Stimulated activated CD8-positive, alpha-beta memory T cell treated with anti-CD3 and anti-CD28 coated beads, Interleukin-15, amount 100 ng/mL, for 4 hours (primary cell): ENCODE results near the gene POLR1E.

Source experiments
- DNase-seq, 2 donors: peaks; one replicate each; pipeline ENCODE4 v3.0.0-alpha.2; 2020; ENCODE audit warnings: low read depth in 2 of 2

Gene POLR1E

GRCh38 chr9:37539634-37540033 is 53.9 kb downstream of the POLR1E start:
- no peak for DNase-seq

- no peak for DNase-seq
These were observed 54.9 kb downstream of the POLR1E start for GRCh38 chr9:37540634-37541033.

- no peak for DNase-seq
These were observed 55.7 kb downstream of the POLR1E start for GRCh38 chr9:37541465-37541864.

GRCh38 chr9:37542488-37542887 is 56.7 kb downstream of the POLR1E start:
- no peak for DNase-seq

GRCh38 chr9:37542895-37543294 is 57.1 kb downstream of the POLR1E start:
- no peak for DNase-seq

GRCh38 chr9:37543468-37543867 is 57.7 kb downstream of the POLR1E start:
- DNase-seq: no peak

- DNase-seq: no peak
These were observed 61.7 kb downstream of the POLR1E start for GRCh38 chr9:37547328-37547878.

GRCh38 chr9:37549527-37549926 is 63.8 kb downstream of the POLR1E start:
- no peak for DNase-seq

GRCh38 chr9:37550781-37551180 is 65.0 kb downstream of the POLR1E start:
- DNase-seq: no peak

- DNase-seq: no peak
These were observed 65.7 kb downstream of the POLR1E start for GRCh38 chr9:37551468-37551867.

- no peak for DNase-seq
These were observed 66.1 kb downstream of the POLR1E start for GRCh38 chr9:37551888-37552287.
